ENCODE measurements around the gene NRG4. TPM values are rescaled to one million over a fixed set of nuclear protein-coding genes. Genes with fewer than 3 reads are reported as not detected.

Gene NRG4
- total RNA-seq, 6 experiments from 2014 or later: 0.49 to 2.9 (median 2.0) TPM

DNA sequence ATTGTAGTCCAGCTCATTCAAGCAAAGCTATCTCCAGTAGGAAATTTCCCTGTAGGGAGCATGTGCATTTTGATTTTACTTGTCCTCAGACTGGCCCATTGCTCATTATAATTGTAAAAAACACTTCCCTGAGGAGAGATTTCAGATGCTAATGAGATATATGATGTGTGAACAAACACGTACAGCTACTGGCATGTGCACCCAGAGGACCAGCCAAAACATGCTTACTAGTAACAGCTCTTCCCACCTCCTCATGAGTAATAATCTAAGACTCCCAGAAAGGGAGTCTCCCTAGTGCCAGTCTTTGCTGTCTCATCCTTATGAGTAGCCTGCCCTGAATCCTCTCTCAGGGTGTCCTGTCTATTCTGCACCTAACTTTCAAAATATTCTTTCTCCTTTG is 65.1 kb downstream of the NRG4 start:
- intact Hi-C loops (cut with DNase I): no loop called here
- H3K36me3 ChIP-seq: no peaks in the 10 kb centered on the region
- H3K27ac ChIP-seq: no peak overlapping the region
- 58% methylated on average over 1 of the region's 1 CpG for WGBS (ENCODE audit: insufficient coverage, low coverage, low lambda C conversion rate, missing lambda C conversion rate)
- ATAC-seq: no peak
- no peak for DNase-seq
- no peak overlapping the region for H3K4me3 ChIP-seq
- no peak for TF ChIP-seq POLR2A (IDR thresholded peaks at IDR 0.05)
- TF ChIP-seq, protein P1, sequence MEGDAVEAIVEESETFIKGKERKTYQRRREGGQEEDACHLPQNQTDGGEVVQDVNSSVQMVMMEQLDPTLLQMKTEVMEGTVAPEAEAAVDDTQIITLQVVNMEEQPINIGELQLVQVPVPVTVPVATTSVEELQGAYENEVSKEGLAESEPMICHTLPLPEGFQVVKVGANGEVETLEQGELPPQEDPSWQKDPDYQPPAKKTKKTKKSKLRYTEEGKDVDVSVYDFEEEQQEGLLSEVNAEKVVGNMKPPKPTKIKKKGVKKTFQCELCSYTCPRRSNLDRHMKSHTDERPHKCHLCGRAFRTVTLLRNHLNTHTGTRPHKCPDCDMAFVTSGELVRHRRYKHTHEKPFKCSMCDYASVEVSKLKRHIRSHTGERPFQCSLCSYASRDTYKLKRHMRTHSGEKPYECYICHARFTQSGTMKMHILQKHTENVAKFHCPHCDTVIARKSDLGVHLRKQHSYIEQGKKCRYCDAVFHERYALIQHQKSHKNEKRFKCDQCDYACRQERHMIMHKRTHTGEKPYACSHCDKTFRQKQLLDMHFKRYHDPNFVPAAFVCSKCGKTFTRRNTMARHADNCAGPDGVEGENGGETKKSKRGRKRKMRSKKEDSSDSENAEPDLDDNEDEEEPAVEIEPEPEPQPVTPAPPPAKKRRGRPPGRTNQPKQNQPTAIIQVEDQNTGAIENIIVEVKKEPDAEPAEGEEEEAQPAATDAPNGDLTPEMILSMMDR (IDR thresholded peaks at IDR 0.05): no peak
- no peaks in the 10 kb centered on the region for H3K9me3 ChIP-seq
- no peaks in the 10 kb centered on the region for H3K27me3 ChIP-seq
- no peaks in the 10 kb centered on the region for H3K4me1 ChIP-seq

DNA sequence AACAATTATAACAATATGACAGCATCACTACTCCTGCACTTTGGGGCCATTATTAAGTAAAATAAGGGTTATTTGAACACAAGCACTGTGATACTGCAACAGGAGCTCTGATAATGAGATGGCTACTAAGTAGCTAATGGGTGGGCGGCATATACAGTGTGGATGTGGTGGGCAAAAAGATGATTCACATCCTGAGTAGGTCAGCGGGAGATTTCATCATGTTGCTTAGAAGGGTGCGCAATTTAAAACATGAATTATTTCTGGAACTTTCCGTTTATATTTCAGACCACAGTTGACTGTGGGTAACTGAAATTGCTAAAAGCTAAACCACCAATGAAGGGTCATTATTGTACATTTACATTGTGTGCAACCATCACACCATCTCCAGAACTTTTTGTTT is 66.3 kb downstream of the NRG4 start:
- no peak for ATAC-seq
- 76% methylated on average over 4 of the region's 4 CpGs for WGBS (ENCODE audit: insufficient coverage, low coverage, low lambda C conversion rate, missing lambda C conversion rate)
- Histone ChIP-seq H3K27me3 (no peaks in the 10 kb centered on the region), H3K9me3 (no peaks in the 10 kb centered on the region), H3K4me3 (no peak overlapping the region), H3K36me3 (no peaks in the 10 kb centered on the region), H3K4me1 (no peaks in the 10 kb centered on the region), H3K27ac (no peak overlapping the region)
- no peak for TF ChIP-seq POLR2A (IDR thresholded peaks at IDR 0.05)
- TF ChIP-seq, protein P1 (IDR thresholded peaks at IDR 0.05): no peak
- no peak for DNase-seq
- intact Hi-C loops (cut with DNase I): no loop called here

DNA sequence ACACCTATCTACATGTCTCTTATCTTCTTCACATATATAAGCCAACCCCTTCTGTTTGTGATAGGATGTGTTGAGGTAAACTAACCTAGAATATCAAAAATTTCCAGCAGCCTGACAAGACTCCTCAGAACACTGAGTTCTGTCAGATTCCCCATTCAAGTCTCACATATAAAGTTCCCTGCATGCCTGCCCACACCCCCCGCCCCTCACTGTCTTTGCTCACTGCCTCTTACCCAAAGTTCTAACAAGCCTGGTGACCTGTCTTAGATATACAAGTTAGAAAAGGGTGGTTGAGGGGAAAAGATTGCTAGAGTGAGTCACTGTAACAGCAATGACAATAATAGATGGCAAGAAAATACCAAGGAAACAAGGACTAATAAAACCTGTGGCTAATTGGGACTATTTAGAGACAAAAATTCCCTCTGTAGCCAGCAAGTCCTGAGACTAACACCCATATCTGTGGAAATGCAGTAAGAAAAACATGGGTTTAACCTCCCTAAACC is 68.5 kb downstream of the NRG4 start:
- H3K9me3 ChIP-seq: no peaks in the 10 kb centered on the region
- DNase-seq (no peak), ATAC-seq (no peak)
- H3K27me3 ChIP-seq: no peaks in the 10 kb centered on the region
- H3K4me3 ChIP-seq: no peak overlapping the region
- H3K27ac ChIP-seq: no peak overlapping the region
- no peak for TF ChIP-seq POLR2A (IDR thresholded peaks at IDR 0.05)
- TF ChIP-seq, protein P1 (IDR thresholded peaks at IDR 0.05): no peak
- intact Hi-C loops (cut with DNase I): no loop called here
- WGBS (ENCODE audit: insufficient coverage, low coverage, low lambda C conversion rate, missing lambda C conversion rate): 86% methylated on average over 1 of the region's 1 CpG
- H3K36me3 ChIP-seq: no peaks in the 10 kb centered on the region
- H3K4me1 ChIP-seq: no peaks in the 10 kb centered on the region

DNA sequence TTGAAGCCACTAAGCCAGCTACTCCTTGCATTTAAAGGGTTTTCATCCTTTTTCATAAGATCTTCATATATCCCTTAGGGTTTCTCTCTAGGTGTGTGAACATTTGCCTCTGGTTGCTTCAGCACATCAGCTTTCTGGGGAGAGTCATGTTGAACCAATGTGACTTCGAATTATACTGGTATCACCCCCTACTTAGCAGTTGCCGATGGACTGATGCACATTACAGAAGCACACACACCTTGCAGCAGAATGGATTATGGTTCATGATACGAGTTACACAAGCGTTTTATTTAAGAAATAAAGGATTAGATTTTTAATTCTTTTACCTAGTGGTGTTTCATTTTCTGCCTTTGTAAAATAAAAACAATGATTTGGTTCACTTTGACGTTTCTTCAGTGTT is 69.0 kb downstream of the NRG4 start:
- Histone ChIP-seq H3K4me3 (no peak overlapping the region), H3K27me3 (no peaks in the 10 kb centered on the region), H3K4me1 (no peaks in the 10 kb centered on the region), H3K9me3 (no peaks in the 10 kb centered on the region), H3K36me3 (no peaks in the 10 kb centered on the region), H3K27ac (no peak overlapping the region)
- DNase-seq: no peak
- no peak for ATAC-seq
- WGBS (ENCODE audit: insufficient coverage, low coverage, low lambda C conversion rate, missing lambda C conversion rate): 75% methylated on average over 5 of the region's 5 CpGs
- intact Hi-C loops (cut with DNase I): no loop called here
- TF ChIP-seq, protein P1 (IDR thresholded peaks at IDR 0.05): no peak
- TF ChIP-seq POLR2A (IDR thresholded peaks at IDR 0.05): no peak

DNA sequence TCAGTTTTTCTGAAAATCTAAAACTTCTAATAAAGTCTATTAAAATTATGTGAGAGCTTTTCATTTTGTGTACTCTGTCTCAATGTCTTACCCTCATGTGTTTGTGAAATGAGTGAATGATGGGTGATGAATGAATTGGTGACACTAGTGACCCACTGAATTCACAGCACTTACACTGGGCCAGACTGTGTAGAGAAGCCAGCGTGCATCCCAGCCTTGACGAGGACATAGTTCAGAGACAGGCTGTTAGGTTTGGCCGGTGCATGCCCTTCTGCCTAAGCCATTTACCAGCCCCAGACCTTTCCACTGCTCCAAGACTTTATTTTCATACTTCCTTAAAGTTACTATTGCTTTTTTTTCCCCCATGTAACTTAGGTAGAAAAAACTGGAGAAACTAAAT is 69.8 kb downstream of the NRG4 start:
- DNase-seq (no peak), ATAC-seq (peak; percentile 37 to 63 (median 56))
- H3K4me3 ChIP-seq: no peak overlapping the region
- H3K9me3 ChIP-seq: no peaks in the 10 kb centered on the region
- no peaks in the 10 kb centered on the region for H3K4me1 ChIP-seq
- H3K27ac ChIP-seq: no peak overlapping the region
- TF ChIP-seq, protein P1 (IDR thresholded peaks at IDR 0.05): no peak
- TF ChIP-seq POLR2A (IDR thresholded peaks at IDR 0.05): no peak
- no peaks in the 10 kb centered on the region for H3K27me3 ChIP-seq
- intact Hi-C loops (cut with DNase I): no loop called here
- no peaks in the 10 kb centered on the region for H3K36me3 ChIP-seq
- 27% methylated on average over 2 of the region's 3 CpGs for WGBS (ENCODE audit: insufficient coverage, low coverage, low lambda C conversion rate, missing lambda C conversion rate)
